OCI-LY7 (cell line): ENCODE data around the gene SLC6A4.

Experiments
- CTCF ChIP-seq: fragments of 200-600 bp; sonication (generic); conservative IDR thresholded peaks from 2 replicates; pipeline ENCODE4 v1.5.1; 2014; ENCODE audit warnings: mild to moderate bottlenecking, antibody characterized with exemption, low read length, moderate library complexity, mixed read lengths
- EZH2phosphoT487 ChIP-seq: fragments of 200-600 bp; sonication (generic); IDR thresholded peaks from 2 replicates; pipeline ENCODE4 v1.6.1; 2018; ENCODE audit warnings: low read depth, borderline replicate concordance, mild to moderate bottlenecking, mixed run types, antibody characterized with exemption, low read length, moderate library complexity, mixed read lengths

GRCh38 chr17:30220414-30220813, 15.1 kb downstream of the SLC6A4 start:
- TF ChIP-seq CTCF: no peak
- TF ChIP-seq EZH2phosphoT487: no peak
